HG03342 (cell line): ENCODE results near the gene KDM4B.
"Not testable (repeated sequence)": the region's sequence is repeated elsewhere in the genome, so short reads cannot be mapped to it uniquely, and the experiment has no call there.

ENCODE experiments used
- ATAC-seq: cut with Tn5 transposase; IDR thresholded peaks from one replicate; pipeline ENCODE4 v1.9.1; 2021; ENCODE audit warnings: mild to moderate bottlenecking, moderate library complexity; ENCODE audit not compliant: unreplicated experiment

The KDM4B gene

GRCh38 chr19:4968462-4969291, at the start of gene KDM4B:
Gene KDM4B (plus strand): TSS chr19:4969113. CDS start chr19:5032891, 63,778 bp downstream.
- peak; percentile 94 for ATAC-seq

- ATAC-seq: no peak
Measured at GRCh38 chr19:4922530-4923275, 46.2 kb upstream of the KDM4B start.

GRCh38 chr19:4923276-4923747, 45.6 kb upstream of the KDM4B start:
- ATAC-seq: no peak

- no peak for ATAC-seq
Measured at GRCh38 chr19:4929186-4929585, 39.7 kb upstream of the KDM4B start.

GRCh38 chr19:4930664-4931063, 38.2 kb upstream of the KDM4B start:
- ATAC-seq: no peak

- no peak for ATAC-seq
Measured at GRCh38 chr19:4932711-4933110, 36.2 kb upstream of the KDM4B start.

- ATAC-seq: no peak
Measured at GRCh38 chr19:4933528-4933927, 35.4 kb upstream of the KDM4B start.

GRCh38 chr19:4935444-4935843, 33.5 kb upstream of the KDM4B start:
- no peak for ATAC-seq

- no peak for ATAC-seq
Measured at GRCh38 chr19:4937060-4937459, 31.9 kb upstream of the KDM4B start.

GRCh38 chr19:4938461-4938860, 30.5 kb upstream of the KDM4B start:
- not testable (repeated sequence) for ATAC-seq

- no peak for ATAC-seq
Measured at GRCh38 chr19:4939466-4939865, 29.4 kb upstream of the KDM4B start.

- ATAC-seq: not testable (repeated sequence)
Measured at GRCh38 chr19:4941638-4942169, 27.2 kb upstream of the KDM4B start.

- ATAC-seq: not testable (repeated sequence)
Measured at GRCh38 chr19:4950650-4951049, 18.3 kb upstream of the KDM4B start.

- ATAC-seq: no peak
Measured at GRCh38 chr19:4951656-4952055, 17.3 kb upstream of the KDM4B start.

GRCh38 chr19:4952945-4953344, 16.0 kb upstream of the KDM4B start:
- no peak for ATAC-seq

- not testable (repeated sequence) for ATAC-seq
Measured at GRCh38 chr19:4954320-4955149, 14.4 kb upstream of the KDM4B start.

- no peak for ATAC-seq
Measured at GRCh38 chr19:4955274-4955673, 13.6 kb upstream of the KDM4B start.

GRCh38 chr19:4957981-4958380, 10.9 kb upstream of the KDM4B start:
- no peak for ATAC-seq

GRCh38 chr19:4962085-4962619, 6.8 kb upstream of the KDM4B start:
- ATAC-seq: no peak

GRCh38 chr19:4965061-4965460, 3.9 kb upstream of the KDM4B start:
- no peak for ATAC-seq

- no peak for ATAC-seq
Measured at GRCh38 chr19:4966591-4966990, 2.3 kb upstream of the KDM4B start.
